NB4 (cell line): ENCODE data around the gene DLG4.
"Not testable (repeated sequence)": the region's sequence is repeated elsewhere in the genome, so short reads cannot be mapped to it uniquely, and the experiment has no call there.

Source experiments
- DNase-seq: peaks from one replicate; pipeline ENCODE4 v3.0.0; 2010; ENCODE audit warnings: low read depth
- H3K4me3 ChIP-seq: one replicate; pipeline ENCODE4 v1.5.1; 2011; ENCODE audit warnings: mild to moderate bottlenecking, low read depth, low read length, moderate library complexity
- MYC ChIP-seq: IDR thresholded peaks from 2 replicates; pipeline ENCODE4 v1.6.1; 2011; ENCODE audit warnings: low read depth, low read length
- POLR2A ChIP-seq: IDR thresholded peaks from 2 replicates; pipeline ENCODE4 v1.6.1; 2011; ENCODE audit warnings: mild to moderate bottlenecking; ENCODE audit not compliant: insufficient read length; ENCODE audit errors: extremely low read depth
- TF ChIP-seq, protein P1 (sequence below): IDR thresholded peaks from one replicate; pipeline ENCODE4 v1.5.1; 2012; ENCODE audit warnings: low read depth, low read length
- TF ChIP-seq, protein P2 (sequence below): IDR thresholded peaks from 2 replicates; pipeline ENCODE4 v1.6.1; 2011; ENCODE audit warnings: low read depth, low read length

Gene DLG4

DNA sequence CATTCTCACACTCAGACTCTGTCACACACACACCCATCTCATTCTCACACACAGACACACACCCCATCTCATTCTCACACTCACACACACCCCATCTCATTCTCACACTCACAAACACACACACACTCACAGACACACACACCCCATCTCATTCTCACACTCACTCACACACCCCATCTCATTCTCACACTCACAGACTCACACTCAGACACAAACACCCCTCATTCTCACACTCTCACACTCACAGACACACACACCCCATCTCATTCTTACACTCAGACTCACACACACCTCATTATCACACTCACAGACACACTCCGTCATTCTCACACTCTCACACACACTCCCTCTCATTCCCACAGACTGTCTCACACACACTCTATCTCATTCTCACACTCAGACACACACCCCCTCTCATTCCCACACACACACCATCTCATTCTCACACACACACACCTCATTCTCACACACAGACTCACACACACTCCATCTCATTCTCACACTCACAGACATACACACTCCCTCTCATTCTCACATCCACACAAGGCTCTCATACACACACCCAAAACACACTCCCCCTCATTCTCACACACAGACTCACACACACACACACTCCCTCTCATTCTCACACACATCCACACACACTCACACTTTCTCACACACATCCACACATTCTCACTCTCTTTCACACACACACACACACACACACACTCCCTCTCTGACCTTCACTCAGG is 43.4 kb downstream of the DLG4 start:
- no peak overlapping the region for H3K4me3 ChIP-seq
- DNase-seq: no peak
- TF ChIP-seq, protein P1, sequence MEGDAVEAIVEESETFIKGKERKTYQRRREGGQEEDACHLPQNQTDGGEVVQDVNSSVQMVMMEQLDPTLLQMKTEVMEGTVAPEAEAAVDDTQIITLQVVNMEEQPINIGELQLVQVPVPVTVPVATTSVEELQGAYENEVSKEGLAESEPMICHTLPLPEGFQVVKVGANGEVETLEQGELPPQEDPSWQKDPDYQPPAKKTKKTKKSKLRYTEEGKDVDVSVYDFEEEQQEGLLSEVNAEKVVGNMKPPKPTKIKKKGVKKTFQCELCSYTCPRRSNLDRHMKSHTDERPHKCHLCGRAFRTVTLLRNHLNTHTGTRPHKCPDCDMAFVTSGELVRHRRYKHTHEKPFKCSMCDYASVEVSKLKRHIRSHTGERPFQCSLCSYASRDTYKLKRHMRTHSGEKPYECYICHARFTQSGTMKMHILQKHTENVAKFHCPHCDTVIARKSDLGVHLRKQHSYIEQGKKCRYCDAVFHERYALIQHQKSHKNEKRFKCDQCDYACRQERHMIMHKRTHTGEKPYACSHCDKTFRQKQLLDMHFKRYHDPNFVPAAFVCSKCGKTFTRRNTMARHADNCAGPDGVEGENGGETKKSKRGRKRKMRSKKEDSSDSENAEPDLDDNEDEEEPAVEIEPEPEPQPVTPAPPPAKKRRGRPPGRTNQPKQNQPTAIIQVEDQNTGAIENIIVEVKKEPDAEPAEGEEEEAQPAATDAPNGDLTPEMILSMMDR: no peak
- no peak for TF ChIP-seq MYC
- TF ChIP-seq POLR2A: no peak
- TF ChIP-seq, protein P2, sequence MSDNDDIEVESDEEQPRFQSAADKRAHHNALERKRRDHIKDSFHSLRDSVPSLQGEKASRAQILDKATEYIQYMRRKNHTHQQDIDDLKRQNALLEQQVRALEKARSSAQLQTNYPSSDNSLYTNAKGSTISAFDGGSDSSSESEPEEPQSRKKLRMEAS: no peak

DNA sequence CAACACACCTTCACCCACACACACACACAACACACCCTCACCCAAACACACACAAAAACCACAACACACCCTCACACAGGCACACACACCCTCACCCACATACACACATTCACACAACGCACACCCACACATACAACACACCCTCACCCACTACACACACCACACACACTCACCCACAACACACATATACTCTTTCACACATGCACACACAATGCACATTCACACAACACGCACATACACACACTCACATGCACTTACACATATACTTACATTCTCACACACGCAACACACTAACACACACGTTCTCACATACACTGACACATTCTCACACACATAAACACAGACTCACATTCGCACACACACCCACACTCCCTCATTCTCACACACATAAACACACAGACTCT is 44.3 kb downstream of the DLG4 start:
- DNase-seq: no peak
- H3K4me3 ChIP-seq: no peak overlapping the region
- TF ChIP-seq POLR2A (no peak), MYC (no peak)
- TF ChIP-seq, protein P2: no peak
- TF ChIP-seq, protein P1: no peak

DNA sequence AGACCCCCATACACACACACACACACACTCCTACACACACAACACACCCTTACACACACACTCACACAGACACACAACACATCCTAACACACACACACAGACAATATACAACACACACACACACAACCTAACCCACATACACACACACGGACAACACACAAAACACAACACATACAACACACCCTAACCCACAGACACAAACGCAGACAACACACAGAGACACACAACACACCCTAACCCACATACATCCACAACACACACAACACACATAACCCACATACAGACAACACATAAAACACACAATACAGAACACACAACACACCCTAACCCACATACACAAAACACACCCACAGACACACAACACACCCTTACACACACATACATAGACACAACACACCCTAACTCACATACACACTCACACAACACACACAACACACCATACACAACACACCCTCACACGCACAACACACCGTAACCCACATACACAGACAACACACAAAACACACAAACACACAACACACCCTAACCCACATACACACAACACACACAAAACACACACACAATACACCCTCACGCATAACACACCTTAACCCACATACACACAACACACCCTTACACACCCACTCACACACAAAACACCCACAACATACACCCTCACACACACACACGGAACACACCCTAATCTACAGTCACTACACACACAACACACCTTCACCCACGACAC is 44.9 kb downstream of the DLG4 start:
- TF ChIP-seq MYC: no peak
- TF ChIP-seq, protein P2: no peak
- TF ChIP-seq, protein P1: no peak
- no peak for TF ChIP-seq POLR2A
- DNase-seq: no peak
- H3K4me3 ChIP-seq: no peak overlapping the region

DNA sequence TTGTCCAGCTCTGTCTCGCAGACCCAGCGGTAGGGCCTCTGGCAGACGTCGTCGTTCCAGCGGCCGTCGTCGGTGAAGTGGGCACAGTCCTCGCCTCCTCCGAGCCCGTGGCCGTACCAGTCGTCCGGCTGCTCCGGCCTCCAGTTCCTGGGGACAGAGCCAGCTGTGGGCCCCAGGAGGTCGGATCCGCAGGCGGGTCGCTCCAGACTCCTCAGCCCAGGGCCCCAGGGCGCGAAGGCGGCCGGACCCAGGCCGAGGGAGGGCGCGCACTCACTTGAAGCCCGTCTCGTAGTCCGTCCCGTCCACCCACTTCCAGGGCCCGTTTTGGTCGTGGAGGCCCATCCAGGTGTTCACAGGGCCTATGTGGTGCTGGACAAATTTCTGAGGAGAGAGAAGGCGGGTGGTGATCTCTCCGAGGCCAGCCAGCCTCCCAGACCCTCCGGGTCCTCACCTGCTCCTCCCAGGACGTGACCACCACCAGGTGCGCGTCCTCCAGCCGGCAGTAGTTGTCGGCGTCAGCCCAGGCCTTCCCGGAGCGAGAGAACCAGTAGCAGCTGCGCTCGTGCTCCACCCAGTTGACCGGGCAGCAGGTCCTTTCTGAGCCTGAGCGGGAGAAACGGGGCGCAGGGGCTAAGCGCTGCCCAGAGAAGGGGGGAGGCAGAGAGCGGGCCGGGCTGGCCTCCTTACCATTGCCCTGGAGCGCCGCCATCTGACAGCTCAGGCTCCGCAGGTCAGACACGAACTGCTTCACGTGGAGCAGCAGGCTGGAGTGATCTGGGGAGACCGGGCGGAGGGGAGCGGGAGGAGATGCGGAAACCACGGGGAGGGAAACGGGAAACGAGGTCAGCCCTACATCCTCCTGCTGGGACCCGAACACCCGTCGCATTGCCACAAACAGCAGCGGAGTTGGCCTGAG is 45.7 kb downstream of the DLG4 start:
- no peak for DNase-seq
- no peak for TF ChIP-seq POLR2A
- TF ChIP-seq, protein P1: no peak
- no peak for TF ChIP-seq MYC
- TF ChIP-seq, protein P2: no peak
- H3K4me3 ChIP-seq: no peak overlapping the region

DNA sequence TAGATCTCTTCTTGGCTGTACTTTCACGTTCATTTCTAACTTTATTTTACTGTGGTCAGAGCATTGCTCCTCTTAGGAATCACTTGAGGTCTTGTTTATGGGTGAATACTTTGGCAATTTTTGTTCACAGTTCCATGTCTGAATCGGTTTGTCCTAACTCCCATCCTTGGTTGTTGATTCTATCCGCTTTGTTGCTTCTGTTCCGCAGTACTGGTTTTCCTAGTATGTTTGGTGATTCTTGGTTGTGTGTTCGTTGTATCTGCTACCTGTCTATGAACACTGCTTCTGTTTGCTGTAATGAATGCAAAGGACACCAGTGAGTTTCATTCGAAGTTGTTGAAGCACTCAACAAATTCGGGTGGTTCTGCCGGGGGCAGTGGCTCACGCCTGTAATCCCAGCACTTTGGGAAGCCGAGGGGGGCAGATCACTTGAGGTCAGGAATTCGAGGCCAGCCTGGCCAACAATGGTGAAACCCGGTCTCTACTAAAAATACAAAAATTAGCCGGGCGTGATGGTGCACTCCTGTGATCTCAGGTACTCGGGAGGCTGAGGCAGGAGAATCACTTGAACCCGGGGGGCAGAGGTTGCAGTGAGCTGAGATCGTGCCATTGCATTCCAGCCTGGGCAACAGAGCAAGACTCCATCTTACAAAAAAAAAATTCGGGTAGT is 47.0 kb downstream of the DLG4 start:
- not testable (repeated sequence) for H3K4me3 ChIP-seq, DNase-seq

DNA sequence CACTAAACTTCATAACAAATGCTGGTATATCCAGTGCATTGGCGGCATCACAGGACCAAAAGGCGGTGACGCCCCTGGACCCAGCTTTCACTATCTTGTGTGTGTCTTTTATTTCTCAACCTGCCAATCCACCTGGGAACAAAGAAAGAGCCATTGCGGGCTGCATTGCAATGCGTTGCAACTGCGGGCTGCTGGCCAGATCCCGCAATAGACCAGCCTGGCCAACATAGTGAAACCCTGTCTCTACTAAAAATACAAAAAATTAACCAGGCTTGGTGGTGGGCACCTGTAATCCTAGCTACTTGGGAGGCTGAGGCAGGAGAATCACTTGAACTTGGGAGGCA is 50.1 kb downstream of the DLG4 start:
- not testable (repeated sequence) for DNase-seq, H3K4me3 ChIP-seq

DNA sequence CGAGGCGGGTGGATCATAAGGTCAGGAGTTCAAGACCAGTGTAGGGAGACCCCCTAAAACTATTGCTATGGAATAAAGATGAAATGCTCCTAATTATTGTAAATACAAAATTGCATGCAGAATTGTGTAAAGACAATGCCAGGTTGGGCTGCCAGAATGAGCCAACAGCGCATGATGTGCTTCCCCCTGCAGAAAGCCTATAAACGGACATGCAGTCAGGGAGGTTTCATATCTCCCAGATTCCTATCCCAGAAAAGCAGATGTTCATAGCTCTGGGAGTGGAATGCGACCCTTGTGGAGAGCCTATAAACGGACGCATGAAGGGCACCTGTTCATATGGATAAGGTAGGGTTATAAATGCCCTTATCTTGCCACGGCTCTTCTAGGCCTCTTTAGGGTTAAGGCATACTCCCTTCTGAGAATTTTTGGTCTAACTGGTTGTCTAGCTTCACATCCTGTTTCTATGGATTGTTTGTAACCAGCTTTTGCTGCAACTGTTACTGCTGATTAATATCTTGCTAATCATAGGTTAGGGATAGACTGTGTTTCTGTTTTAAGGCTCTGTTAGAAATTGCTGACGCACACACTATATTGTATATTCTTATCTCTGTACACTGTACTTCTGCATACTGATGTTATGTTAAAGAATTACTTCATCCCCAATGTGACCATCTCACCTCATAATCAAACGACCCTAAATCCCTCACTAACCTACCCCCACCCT is 50.6 kb downstream of the DLG4 start:
- DNase-seq, H3K4me3 ChIP-seq: not testable (repeated sequence)
